Vagina (tissue), 2 donors: ENCODE data around the gene CUX1.

Source experiments
- POLR2A ChIP-seq, 2 donors: fragments of 450-650 bp; IDR thresholded peaks; one replicate each; pipeline ENCODE4 v1.6.1; 2017; ENCODE audit warnings: antibody characterized with exemption in 2 of 2, mild to moderate bottlenecking in 2 of 2, moderate library complexity in 2 of 2
- TF ChIP-seq, protein P1 (sequence below), 3 experiments: fragments of 450-650 bp in 2 of 3; fragments of 200-600 bp in 1 of 3; sonication (generic) in 1 of 3; IDR thresholded peaks; one replicate each; pipeline ENCODE4 v1.5.1; 2017 to 2019; ENCODE audit warnings: antibody characterized with exemption in 3 of 3, mild to moderate bottlenecking in 2 of 3, moderate library complexity in 2 of 3

DNA sequence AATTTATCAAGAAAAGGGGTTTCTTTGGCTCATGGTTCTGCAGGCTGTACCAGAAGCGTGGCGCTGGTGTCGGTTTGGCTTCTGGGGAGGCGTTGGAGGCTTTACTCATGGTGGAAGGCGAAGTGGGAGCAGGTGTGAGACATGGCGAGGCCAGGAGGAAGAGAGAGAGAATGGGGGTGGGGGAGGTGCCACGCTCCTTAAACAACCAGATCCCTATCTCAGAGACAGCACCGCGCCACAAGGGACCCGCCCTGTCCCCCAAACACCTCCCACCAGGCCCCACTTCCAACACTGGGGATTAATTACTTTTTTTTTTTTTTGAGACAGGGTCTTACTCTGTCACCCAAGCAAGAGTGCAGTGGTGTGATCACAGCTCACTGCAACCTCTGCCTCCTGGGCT is 451.2 kb downstream of the CUX1 start:
- TF ChIP-seq, protein P1, sequence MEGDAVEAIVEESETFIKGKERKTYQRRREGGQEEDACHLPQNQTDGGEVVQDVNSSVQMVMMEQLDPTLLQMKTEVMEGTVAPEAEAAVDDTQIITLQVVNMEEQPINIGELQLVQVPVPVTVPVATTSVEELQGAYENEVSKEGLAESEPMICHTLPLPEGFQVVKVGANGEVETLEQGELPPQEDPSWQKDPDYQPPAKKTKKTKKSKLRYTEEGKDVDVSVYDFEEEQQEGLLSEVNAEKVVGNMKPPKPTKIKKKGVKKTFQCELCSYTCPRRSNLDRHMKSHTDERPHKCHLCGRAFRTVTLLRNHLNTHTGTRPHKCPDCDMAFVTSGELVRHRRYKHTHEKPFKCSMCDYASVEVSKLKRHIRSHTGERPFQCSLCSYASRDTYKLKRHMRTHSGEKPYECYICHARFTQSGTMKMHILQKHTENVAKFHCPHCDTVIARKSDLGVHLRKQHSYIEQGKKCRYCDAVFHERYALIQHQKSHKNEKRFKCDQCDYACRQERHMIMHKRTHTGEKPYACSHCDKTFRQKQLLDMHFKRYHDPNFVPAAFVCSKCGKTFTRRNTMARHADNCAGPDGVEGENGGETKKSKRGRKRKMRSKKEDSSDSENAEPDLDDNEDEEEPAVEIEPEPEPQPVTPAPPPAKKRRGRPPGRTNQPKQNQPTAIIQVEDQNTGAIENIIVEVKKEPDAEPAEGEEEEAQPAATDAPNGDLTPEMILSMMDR (IDR thresholded peaks at IDR 0.05): no peak
- TF ChIP-seq POLR2A (IDR thresholded peaks at IDR 0.05): no peak
